GM19023 (cell line): ENCODE data around the gene NDC80.

ENCODE experiments used
- ATAC-seq: cut with Tn5 transposase; IDR thresholded peaks from one replicate; pipeline ENCODE4 v1.9.1; 2021; ENCODE audit warnings: mild to moderate bottlenecking, moderate library complexity; ENCODE audit not compliant: unreplicated experiment

NDC80 gene

DNA sequence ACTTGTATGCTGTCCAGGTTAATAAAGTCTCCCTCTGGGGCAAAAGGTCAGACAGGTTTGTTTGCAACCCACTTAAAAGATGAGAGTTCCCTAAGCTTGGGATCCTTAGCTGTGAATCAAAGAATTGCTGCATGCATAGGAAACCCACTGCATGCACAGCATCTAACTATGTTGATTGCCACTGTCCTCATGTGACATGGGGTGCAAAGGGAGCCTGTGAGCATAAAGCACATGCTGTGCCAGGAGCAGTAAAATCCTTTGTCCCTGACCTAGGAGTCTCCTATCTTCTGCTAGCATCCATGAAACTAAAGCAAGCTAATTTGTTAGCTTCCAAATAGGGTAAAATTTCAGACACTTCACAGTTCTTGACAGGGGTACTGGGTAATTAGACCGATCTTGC lies 13.8 kb upstream of the NDC80 start:
- ATAC-seq: no peak

DNA sequence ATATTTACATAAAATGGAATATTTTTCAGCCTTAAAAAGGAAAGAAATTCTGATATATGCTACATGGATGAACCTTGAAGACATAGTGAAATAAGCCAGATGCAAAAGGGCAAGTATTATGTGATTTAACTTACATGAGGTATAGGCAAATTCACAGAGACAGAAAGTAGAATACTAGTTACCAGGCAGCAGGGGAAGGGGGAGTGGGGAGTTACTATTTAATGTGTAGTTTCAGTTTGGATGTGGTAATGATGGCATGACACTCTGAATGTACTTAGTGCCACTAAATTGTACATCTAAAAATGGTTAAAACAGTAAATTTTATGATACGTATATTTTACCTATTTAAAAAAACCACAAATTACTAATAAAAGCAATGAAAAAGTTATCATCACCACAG lies 12.1 kb upstream of the NDC80 start:
- no peak for ATAC-seq

- ATAC-seq: no peak
Observed at GRCh38 chr18:2564373-2564772, 7.0 kb upstream of the NDC80 start.

DNA sequence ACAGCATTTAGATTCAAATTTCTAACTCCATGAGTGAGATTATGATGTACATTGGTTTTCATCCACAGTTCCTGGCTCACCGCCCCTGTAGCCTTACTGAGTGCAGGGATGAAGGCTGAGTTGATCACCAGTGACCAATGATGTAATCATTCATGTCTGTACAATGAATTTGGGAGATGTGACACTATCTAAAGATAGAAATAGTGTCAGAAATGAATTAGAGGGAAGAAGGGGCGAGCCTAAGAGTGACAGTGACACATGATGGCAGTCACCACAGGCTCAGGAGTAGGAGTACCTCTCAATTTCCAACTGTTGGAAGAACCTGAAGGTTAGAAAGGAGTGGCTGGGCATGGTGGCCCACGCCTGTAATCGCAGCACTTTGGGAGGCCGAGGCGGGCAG lies 3.2 kb upstream of the NDC80 start:
- no peak for ATAC-seq

DNA sequence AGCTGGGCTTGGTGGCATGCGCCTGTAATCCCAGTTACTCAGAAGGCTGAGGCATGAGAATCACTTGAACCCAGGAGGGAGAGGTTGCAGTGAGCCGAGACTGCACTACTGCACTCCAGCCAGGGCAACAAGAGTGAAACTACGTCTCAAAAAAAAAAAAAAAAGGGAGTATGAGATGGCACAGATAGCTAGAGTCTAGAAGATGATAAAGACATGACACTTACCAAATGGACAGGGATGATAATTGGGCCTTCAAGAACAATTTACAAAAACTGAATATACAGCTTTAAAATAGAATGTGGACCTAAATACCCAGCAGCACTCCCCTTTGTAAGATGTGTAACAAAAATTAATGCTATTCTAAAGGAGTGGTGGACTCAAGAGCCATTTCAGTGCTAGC lies 2.8 kb upstream of the NDC80 start:
- ATAC-seq: no peak

- no peak for ATAC-seq
Observed at GRCh38 chr18:2569338-2570207, 1.8 kb upstream of the NDC80 start.

- ATAC-seq: peak; percentile 61
Observed at GRCh38 chr18:2570772-2571199, 571 bp upstream of the NDC80 start.

- peak; percentile 5 for ATAC-seq
Observed at GRCh38 chr18:2572171-2572569, 813 bp downstream of the NDC80 start.

DNA sequence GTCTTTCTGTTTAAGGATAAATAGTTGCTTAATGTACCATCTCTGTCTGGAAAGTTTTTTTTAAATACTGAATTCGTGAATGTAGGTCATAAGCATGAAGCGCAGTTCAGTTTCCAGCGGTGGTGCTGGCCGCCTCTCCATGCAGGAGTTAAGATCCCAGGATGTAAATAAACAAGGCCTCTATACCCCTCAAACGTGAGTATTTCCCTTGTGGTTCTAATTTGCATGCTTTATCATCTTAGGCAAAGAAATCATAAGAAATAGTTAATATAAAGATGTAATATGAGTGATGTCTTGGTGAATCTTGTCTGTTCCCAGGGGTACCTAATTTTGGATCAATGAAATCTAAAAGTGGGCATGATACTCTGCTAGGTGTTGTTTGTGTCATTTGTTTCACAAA lies 1.5 kb downstream of the NDC80 start:
- ATAC-seq: no peak

DNA sequence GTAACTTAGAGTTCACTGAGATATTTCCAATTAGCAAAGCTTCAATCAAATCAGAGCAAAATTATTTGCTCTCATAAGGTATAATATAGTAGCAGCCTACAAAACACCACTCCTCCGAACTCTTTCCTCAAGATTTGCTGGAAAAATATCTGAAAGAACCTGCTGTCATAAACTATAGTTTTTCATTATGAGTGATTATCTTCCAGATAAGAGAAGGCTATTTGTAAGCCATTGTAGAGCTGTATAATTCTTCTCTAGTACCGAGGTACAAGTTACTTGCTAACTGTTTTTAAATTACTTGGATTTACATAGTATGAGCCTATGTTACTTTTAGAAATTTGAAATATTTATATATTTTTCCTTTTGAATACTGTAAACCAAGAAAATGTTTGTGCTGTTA lies 2.1 kb downstream of the NDC80 start:
- no peak for ATAC-seq

DNA sequence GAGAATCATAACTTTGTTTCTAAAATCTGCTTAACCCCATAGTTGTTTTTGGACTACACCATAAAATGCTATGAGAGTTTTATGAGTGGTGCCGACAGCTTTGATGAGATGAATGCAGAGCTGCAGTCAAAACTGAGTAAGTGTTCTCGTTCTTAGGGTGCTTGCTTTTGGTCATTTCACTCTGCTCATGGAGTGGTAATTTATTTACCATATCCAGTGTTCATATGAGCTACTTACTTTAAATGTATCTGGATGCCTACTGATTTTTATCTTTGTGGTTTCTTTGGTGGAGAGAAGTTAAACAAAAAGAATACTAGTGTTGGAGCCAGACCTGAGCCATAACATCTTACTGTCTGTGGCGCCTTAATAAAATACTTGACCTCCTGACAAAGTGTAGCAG lies 16.4 kb downstream of the NDC80 start:
- ATAC-seq: no peak

DNA sequence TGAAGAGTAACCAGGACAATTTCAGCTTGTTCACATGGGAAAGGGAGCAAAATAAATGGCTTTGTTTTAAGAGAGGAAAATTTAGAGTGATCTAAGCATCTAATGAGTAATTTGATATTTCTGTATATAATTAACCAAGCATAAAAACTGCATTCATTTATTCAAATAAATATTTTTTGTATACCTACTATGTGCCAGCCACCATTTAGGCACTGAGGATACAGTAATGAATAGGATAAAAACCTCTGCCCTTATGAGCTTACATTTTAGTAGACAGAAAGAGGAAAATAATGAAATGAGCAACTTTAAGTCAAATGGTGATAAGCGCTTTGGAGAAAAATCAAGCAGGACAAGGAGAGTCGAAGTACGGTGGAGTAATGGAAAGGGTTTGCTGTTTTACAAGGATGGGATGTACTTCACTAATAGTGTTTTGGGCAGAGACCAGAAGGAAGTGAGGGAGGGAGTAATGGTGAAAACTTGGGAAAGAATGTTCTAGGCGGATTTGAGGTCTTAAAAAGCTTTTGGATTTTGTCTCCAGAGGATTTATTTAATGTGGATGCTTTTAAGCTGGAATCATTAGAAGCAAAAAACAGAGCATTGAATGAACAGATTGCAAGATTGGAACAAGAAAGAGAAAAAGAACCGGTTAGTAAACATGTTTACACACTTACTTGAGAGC lies 17.4 kb downstream of the NDC80 start:
- ATAC-seq: no peak

- no peak for ATAC-seq
Observed at GRCh38 chr18:2589345-2590068, 18.1 kb downstream of the NDC80 start.

DNA sequence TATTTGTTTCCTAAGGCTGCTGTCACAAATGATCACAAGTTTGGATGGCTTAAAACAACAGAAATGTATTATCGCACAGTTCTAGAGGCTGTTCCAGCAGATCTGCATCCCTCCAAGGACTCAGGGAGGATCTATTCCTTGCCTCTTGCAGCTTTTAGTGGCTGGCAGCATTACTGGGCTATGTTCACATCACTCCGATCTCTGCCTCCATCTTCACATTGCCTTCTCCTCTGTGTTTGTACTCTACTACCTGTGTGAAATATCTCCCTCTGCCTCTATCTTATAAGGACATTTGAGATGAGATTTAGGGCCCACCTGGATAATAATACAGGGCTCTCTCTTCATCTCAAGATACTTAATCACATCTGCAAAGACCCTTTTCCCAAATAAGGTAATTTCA lies 18.9 kb downstream of the NDC80 start:
- no peak for ATAC-seq

- no peak for ATAC-seq
Observed at GRCh38 chr18:2597639-2598038, 26.3 kb downstream of the NDC80 start.

- no peak for ATAC-seq
Observed at GRCh38 chr18:2602844-2603243, 31.5 kb downstream of the NDC80 start.

GRCh38 chr18:2606335-2606734 lies 35.0 kb downstream of the NDC80 start:
- no peak for ATAC-seq

GRCh38 chr18:2609604-2610003 lies 38.2 kb downstream of the NDC80 start:
- ATAC-seq: no peak

DNA sequence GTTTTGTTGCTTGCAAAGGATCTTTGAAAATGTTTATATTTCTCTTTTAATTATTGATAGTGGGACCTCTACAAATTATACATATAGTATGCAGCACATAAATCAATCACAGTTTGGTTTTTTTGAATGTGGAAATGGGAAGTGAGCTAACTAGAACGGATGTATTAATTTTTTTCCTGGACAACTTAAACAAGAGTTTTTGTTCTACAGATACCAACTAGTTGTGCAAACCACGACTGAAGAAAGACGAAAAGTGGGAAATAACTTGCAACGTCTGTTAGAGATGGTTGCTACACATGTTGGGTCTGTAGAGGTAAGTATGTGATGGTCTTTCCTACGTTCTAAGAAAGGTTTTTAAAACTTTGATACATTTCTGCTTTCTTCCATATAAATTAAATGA lies 39.2 kb downstream of the NDC80 start:
- no peak for ATAC-seq

GRCh38 chr18:2612996-2613395 lies 41.6 kb downstream of the NDC80 start:
- no peak for ATAC-seq

GRCh38 chr18:2617401-2617998 lies 46.1 kb downstream of the NDC80 start:
- no peak for ATAC-seq
